WTC11 (cell line): ENCODE data around the gene NPR3. TPM values are rescaled to one million over a fixed set of nuclear protein-coding genes. Genes with fewer than 3 reads are reported as not detected.

ENCODE experiments used
- ATAC-seq: fragments of 200-7000 bp; cut with Tn5 transposase; 2 replicates; pipeline ENCODE4 v1.10.0; 2021; ENCODE audit warnings: mild to moderate bottlenecking, moderate library complexity
- CTCF ChIA-PET: fragments of 300-600 bp; sonication (Branson Sonifier 250); formaldehyde crosslinking; loops from one replicate; lab custom pipeline; 2021; ENCODE audit warnings: antibody characterized with exemption; lab: Charles Lee
- POLR2A ChIA-PET: fragments of 350-600 bp; sonication (Branson Sonifier 250); formaldehyde crosslinking; loops from one replicate; lab custom pipeline; 2021; ENCODE audit warnings: antibody characterized with exemption; lab: Charles Lee
- DNase-seq: peaks from one replicate; pipeline ENCODE4 v3.0.0; 2021; ENCODE audit warnings: low spot score
- H3K27ac Mint-ChIP-seq: 2 replicates; pipeline ENCODE4 v1.8.0; 2021; ENCODE audit warnings: mixed read lengths
- H3K27me3 Mint-ChIP-seq: 2 replicates; pipeline ENCODE4 v1.8.0; 2021; ENCODE audit warnings: low read depth, mild to moderate bottlenecking, moderate library complexity, mixed read lengths
- H3K36me3 Mint-ChIP-seq: 2 replicates; pipeline ENCODE4 v1.8.0; 2021; ENCODE audit warnings: mixed read lengths
- H3K4me1 Mint-ChIP-seq: 2 replicates; pipeline ENCODE4 v1.8.0; 2022; ENCODE audit warnings: mixed read lengths
- H3K4me3 Mint-ChIP-seq: 2 replicates; pipeline ENCODE4 v1.8.0; 2021; ENCODE audit warnings: mild to moderate bottlenecking, moderate library complexity, mixed read lengths
- H3K9me3 Mint-ChIP-seq: 2 replicates; pipeline ENCODE4 v1.8.0; 2021; ENCODE audit warnings: mixed read lengths
- AFF4 ChIP-seq: sonication (generic); formaldehyde crosslinking; IDR thresholded peaks from 2 replicates; pipeline ENCODE4 v1.8.1; 2023; ENCODE audit warnings: mild to moderate bottlenecking, missing genetic modification reagents, borderline replicate concordance
- ATF1 ChIP-seq: sonication (generic); formaldehyde crosslinking; IDR thresholded peaks from 2 replicates; pipeline ENCODE4 v1.8.1; 2023; ENCODE audit warnings: mild to moderate bottlenecking, moderate library complexity, missing genetic modification reagents
- CTCF ChIP-seq: fragments of 200-600 bp; IDR thresholded peaks from 2 replicates; pipeline ENCODE4 v1.8.0; 2022; ENCODE audit warnings: antibody characterized with exemption
- ERG ChIP-seq: fragments of 250-450 bp; sonication (Bioruptor Pico); IDR thresholded peaks from 2 replicates; pipeline ENCODE4 v1.8.0; 2021; ENCODE audit warnings: mild to moderate bottlenecking
- ESRRA ChIP-seq: sonication (generic); formaldehyde crosslinking; IDR thresholded peaks from 2 replicates; pipeline ENCODE4 v1.8.1; 2022; ENCODE audit warnings: mild to moderate bottlenecking, missing genetic modification reagents, borderline replicate concordance
- JAZF1 ChIP-seq: fragments of 250-450 bp; sonication (Bioruptor Pico); IDR thresholded peaks from 2 replicates; pipeline ENCODE4 v1.9.0; 2021; ENCODE audit warnings: moderate library complexity, mild to moderate bottlenecking, inconsistent platforms
- NR2C2 ChIP-seq: sonication (generic); formaldehyde crosslinking; IDR thresholded peaks from 2 replicates; pipeline ENCODE4 v1.8.0; 2022; ENCODE audit warnings: mild to moderate bottlenecking, missing genetic modification reagents
- PREB ChIP-seq: sonication (generic); formaldehyde crosslinking; IDR thresholded peaks from 2 replicates; pipeline ENCODE4 v1.8.1; 2022; ENCODE audit warnings: mild to moderate bottlenecking, missing genetic modification reagents, moderate library complexity, borderline replicate concordance
- PRRX2 ChIP-seq: fragments of 250-450 bp; sonication (Bioruptor Pico); IDR thresholded peaks from 2 replicates; pipeline ENCODE4 v1.8.0; 2021; ENCODE audit warnings: mild to moderate bottlenecking
- SMAD4 ChIP-seq: sonication (generic); formaldehyde crosslinking; IDR thresholded peaks from 2 replicates; pipeline ENCODE4 v1.8.0; 2022; ENCODE audit warnings: mild to moderate bottlenecking, missing genetic modification reagents
- SP1 ChIP-seq: sonication (generic); formaldehyde crosslinking; conservative IDR thresholded peaks from 2 replicates; pipeline ENCODE4 v1.8.1; 2022; ENCODE audit warnings: missing genetic modification reagents
- TEAD1 ChIP-seq: sonication (generic); formaldehyde crosslinking; IDR thresholded peaks from 2 replicates; pipeline ENCODE4 v1.8.0; 2022; ENCODE audit warnings: mild to moderate bottlenecking, missing genetic modification reagents
- TEAD4 ChIP-seq: sonication (generic); formaldehyde crosslinking; IDR thresholded peaks from 2 replicates; pipeline ENCODE4 v1.8.0; 2022; ENCODE audit warnings: mild to moderate bottlenecking, missing genetic modification reagents
- TP53 ChIP-seq: sonication (generic); formaldehyde crosslinking; IDR thresholded peaks from 2 replicates; pipeline ENCODE4 v1.8.1; 2023; ENCODE audit warnings: mild to moderate bottlenecking, missing genetic modification reagents
- ZNF232 ChIP-seq: sonication (generic); formaldehyde crosslinking; IDR thresholded peaks from 2 replicates; pipeline ENCODE4 v1.8.0; 2022; ENCODE audit warnings: mild to moderate bottlenecking, missing genetic modification reagents
- ZNF281 ChIP-seq: sonication (generic); formaldehyde crosslinking; IDR thresholded peaks from 2 replicates; pipeline ENCODE4 v1.8.0; 2023; ENCODE audit warnings: mild to moderate bottlenecking, missing genetic modification reagents
- ZNF512 ChIP-seq: sonication (generic); formaldehyde crosslinking; IDR thresholded peaks from 2 replicates; pipeline ENCODE4 v1.8.1; 2022; ENCODE audit warnings: missing genetic modification reagents, borderline replicate concordance
- total RNA-seq: library from RNA; stranded (reverse); gene quantifications from 3 replicates; pipeline ENCODE4 v1.2.3, GENCODE V29; 2021

Gene NPR3
- total RNA-seq, 1 experiment from 2014 or later, result 0.09 TPM

GRCh38 chr5:32733590-32734340 lies 22.6 kb downstream of the NPR3 start:
- H3K4me3 Mint-ChIP-seq, result no peak overlapping the region
- ATAC-seq, result no peak
- H3K27ac Mint-ChIP-seq, result no peak overlapping the region
- H3K36me3 Mint-ChIP-seq, result peaks cover 3% of the 10 kb centered on the region; the same call in 1 of the 2 replicates
- no peak for TF ChIP-seq ESRRA (CRISPR knock-in tag)
- no peak for TF ChIP-seq SMAD4 (CRISPR knock-in tag)
- TF ChIP-seq JAZF1 (CRISPR knock-in tag), result no peak
- TF ChIP-seq ERG, result no peak
- TF ChIP-seq ZNF512 (CRISPR knock-in tag), result no peak
- no peak for TF ChIP-seq SP1 (CRISPR knock-in tag)
- TF ChIP-seq ZNF232, result no peak
- no peak for TF ChIP-seq AFF4
- TF ChIP-seq PREB, result no peak
- no peak for TF ChIP-seq ATF1
- TF ChIP-seq ZNF281 (CRISPR knock-in tag), result no peak
- ChIA-PET POLR2A (no interaction called here), CTCF (no interaction called here)
- no peaks in the 10 kb centered on the region for H3K4me1 Mint-ChIP-seq
- H3K27me3 Mint-ChIP-seq, result 0 out of 2 replicates have a peak, but pooled peaks cover 2% of the 10 kb centered on the region
- peaks cover 8% of the 10 kb centered on the region for H3K9me3 Mint-ChIP-seq
- no peak for DNase-seq

- ATAC-seq (peak; percentile 52), DNase-seq (no peak)
- Mint-ChIP-seq H3K27ac (no peak overlapping the region), H3K4me1 (no peaks in the 10 kb centered on the region), H3K27me3 (0 out of 2 replicates have a peak, but pooled peaks cover 2% of the 10 kb centered on the region), H3K4me3 (no peak overlapping the region), H3K36me3 (peaks cover 3% of the 10 kb centered on the region; the same call in 1 of the 2 replicates), H3K9me3 (peaks cover 8% of the 10 kb centered on the region)
- ChIA-PET CTCF (no interaction called here), POLR2A (no interaction called here)
- TF ChIP-seq ZNF512 (CRISPR knock-in tag) (no peak), ZNF232 (no peak), TP53 (CRISPR knock-in tag) (no peak), CTCF (no peak), TEAD4 (CRISPR knock-in tag) (no peak), PRRX2 (CRISPR knock-in tag) (no peak), NR2C2 (CRISPR knock-in tag) (no peak), TEAD1 (CRISPR knock-in tag) (no peak)
These were observed 23.8 kb downstream of the NPR3 start for GRCh38 chr5:32734827-32735378.
